Body of pancreas (tissue), 4 donors: ENCODE measurements around the gene PMEL.
A peak's percentile ranks its signal among the peaks of the same experiment; 100 is the strongest.

Experiments
- POLR2A ChIP-seq, 3 donors: fragments of 450-650 bp; IDR thresholded peaks; one replicate each; pipeline ENCODE4 v1.6.1; 2016; ENCODE audit warnings: antibody characterized with exemption in 3 of 3, mild to moderate bottlenecking in 2 of 3
- TF ChIP-seq, protein P1 (sequence below), 7 experiments: fragments of 450-650 bp in 4 of 7; fragments of 200-600 bp in 3 of 7; sonication (generic) in 3 of 7; IDR thresholded peaks; one replicate each; pipeline ENCODE4 v1.5.1; 2016 to 2019; ENCODE audit warnings: antibody characterized with exemption in 7 of 7

DNA sequence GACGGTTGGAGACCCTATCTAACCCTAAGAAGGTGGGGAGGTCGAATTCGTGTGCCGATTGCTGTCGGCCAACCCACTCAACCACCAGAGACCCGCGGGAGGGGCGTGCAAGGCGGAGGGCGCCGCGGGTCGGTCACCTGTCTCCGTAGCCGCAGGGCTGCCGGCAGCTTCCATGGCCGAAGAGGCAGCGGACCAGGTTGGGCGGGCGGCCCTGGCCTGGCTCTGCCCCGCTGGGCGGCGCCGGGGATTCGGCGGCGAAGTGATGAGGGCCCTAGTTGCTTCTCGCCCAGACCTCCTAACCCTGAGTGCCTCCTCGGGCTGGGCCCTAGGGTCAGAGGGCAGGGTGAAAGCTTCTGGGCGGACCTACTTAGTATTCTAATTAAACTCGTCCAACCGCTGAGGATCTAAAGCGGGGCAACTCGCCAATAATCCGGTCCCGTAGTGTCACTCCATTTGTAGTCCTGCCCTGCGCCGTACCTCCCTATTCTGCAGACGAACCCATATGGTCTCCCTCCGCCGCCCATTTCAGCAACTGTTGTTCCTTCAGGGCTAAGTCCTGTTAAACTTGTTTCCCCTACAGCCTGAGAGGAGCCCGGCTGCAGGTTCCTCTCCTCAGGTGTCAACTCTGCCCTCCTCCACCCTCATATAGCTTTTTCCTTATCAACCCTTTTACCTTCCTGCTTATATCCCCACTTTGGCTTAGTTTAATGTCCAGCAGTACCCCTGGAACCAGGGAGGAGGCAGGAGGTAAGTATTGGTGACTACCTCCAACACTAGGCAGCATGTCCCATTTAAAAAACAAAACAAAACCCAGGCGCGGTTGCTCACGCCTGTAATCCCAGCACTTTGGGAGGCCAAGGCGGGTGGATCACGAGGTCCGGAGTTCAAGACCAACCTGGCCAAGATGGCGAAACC lies 38.0 kb downstream of the PMEL start, which contains the start of gene PYM1:
- TF ChIP-seq, protein P1, sequence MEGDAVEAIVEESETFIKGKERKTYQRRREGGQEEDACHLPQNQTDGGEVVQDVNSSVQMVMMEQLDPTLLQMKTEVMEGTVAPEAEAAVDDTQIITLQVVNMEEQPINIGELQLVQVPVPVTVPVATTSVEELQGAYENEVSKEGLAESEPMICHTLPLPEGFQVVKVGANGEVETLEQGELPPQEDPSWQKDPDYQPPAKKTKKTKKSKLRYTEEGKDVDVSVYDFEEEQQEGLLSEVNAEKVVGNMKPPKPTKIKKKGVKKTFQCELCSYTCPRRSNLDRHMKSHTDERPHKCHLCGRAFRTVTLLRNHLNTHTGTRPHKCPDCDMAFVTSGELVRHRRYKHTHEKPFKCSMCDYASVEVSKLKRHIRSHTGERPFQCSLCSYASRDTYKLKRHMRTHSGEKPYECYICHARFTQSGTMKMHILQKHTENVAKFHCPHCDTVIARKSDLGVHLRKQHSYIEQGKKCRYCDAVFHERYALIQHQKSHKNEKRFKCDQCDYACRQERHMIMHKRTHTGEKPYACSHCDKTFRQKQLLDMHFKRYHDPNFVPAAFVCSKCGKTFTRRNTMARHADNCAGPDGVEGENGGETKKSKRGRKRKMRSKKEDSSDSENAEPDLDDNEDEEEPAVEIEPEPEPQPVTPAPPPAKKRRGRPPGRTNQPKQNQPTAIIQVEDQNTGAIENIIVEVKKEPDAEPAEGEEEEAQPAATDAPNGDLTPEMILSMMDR (IDR thresholded peaks at IDR 0.05) = no peak
- peak; percentile 48 to 81 (median 79) for TF ChIP-seq POLR2A (IDR thresholded peaks at IDR 0.05)
